ENCODE results near the gene RNF144A.

The RNF144A gene

GRCh38 chr2:7053650-7054265, 136.5 kb downstream of the RNF144A start:
- TF ChIP-seq CEBPB (IDR thresholded peaks at IDR 0.05) (no peak), MAX (IDR thresholded peaks at IDR 0.05) (no peak), REST (IDR thresholded peaks at IDR 0.05; ENCODE audit: low read depth) (no peak), FOXM1 (IDR thresholded peaks at IDR 0.05; ENCODE audit: borderline replicate concordance, low read depth) (no peak), ZBTB7A (IDR thresholded peaks at IDR 0.05; ENCODE audit: low read depth) (no peak), TCF12 (IDR thresholded peaks at IDR 0.05; ENCODE audit: low read depth) (no peak), USF1 (IDR thresholded peaks at IDR 0.05) (no peak), EP300 (IDR thresholded peaks at IDR 0.05; ENCODE audit: borderline replicate concordance) (no peak), TEAD4 (IDR thresholded peaks at IDR 0.05) (no peak), CREB1 (IDR thresholded peaks at IDR 0.05; ENCODE audit: low read depth) (no peak), RAD21 (IDR thresholded peaks at IDR 0.05; ENCODE audit: low read depth) (no peak), YY1 (IDR thresholded peaks at IDR 0.05; ENCODE audit: low read depth) (no peak), EGR1 (IDR thresholded peaks at IDR 0.05) (no peak), TAF1 (IDR thresholded peaks at IDR 0.05; ENCODE audit: low read depth) (no peak), NFIC (IDR thresholded peaks at IDR 0.05) (no peak)

GRCh38 chr2:7057865-7058400, 140.7 kb downstream of the RNF144A start:
- TF ChIP-seq CREB1 (IDR thresholded peaks at IDR 0.05; ENCODE audit: low read depth): no peak

- TF ChIP-seq EGR1 (IDR thresholded peaks at IDR 0.05) (no peak), EP300 (IDR thresholded peaks at IDR 0.05; ENCODE audit: borderline replicate concordance) (no peak), ZBTB7A (IDR thresholded peaks at IDR 0.05; ENCODE audit: low read depth) (no peak), RAD21 (IDR thresholded peaks at IDR 0.05; ENCODE audit: low read depth) (no peak), TAF1 (IDR thresholded peaks at IDR 0.05; ENCODE audit: low read depth) (no peak), CREB1 (IDR thresholded peaks at IDR 0.05; ENCODE audit: low read depth) (no peak), CEBPB (IDR thresholded peaks at IDR 0.05) (no peak), TCF12 (IDR thresholded peaks at IDR 0.05; ENCODE audit: low read depth) (no peak), MAX (IDR thresholded peaks at IDR 0.05) (no peak), USF1 (IDR thresholded peaks at IDR 0.05) (no peak), REST (IDR thresholded peaks at IDR 0.05; ENCODE audit: low read depth) (no peak), TEAD4 (IDR thresholded peaks at IDR 0.05) (no peak), FOXM1 (IDR thresholded peaks at IDR 0.05; ENCODE audit: borderline replicate concordance, low read depth) (no peak), YY1 (IDR thresholded peaks at IDR 0.05; ENCODE audit: low read depth) (no peak), NFIC (IDR thresholded peaks at IDR 0.05) (no peak)
Measured at GRCh38 chr2:7060156-7060555, 142.9 kb downstream of the RNF144A start.

- no peak for TF ChIP-seq FOXM1 (IDR thresholded peaks at IDR 0.05; ENCODE audit: borderline replicate concordance, low read depth)
- no peak for TF ChIP-seq TAF1 (IDR thresholded peaks at IDR 0.05; ENCODE audit: low read depth)
- TF ChIP-seq RAD21 (IDR thresholded peaks at IDR 0.05; ENCODE audit: low read depth): no peak
Measured at GRCh38 chr2:7060631-7061449, 143.6 kb downstream of the RNF144A start.

GRCh38 chr2:7061450-7061789, 144.2 kb downstream of the RNF144A start:
- TF ChIP-seq NFIC (IDR thresholded peaks at IDR 0.05) (no peak), MAX (IDR thresholded peaks at IDR 0.05) (no peak), TCF12 (IDR thresholded peaks at IDR 0.05; ENCODE audit: low read depth) (no peak), REST (IDR thresholded peaks at IDR 0.05; ENCODE audit: low read depth) (no peak), YY1 (IDR thresholded peaks at IDR 0.05; ENCODE audit: low read depth) (no peak), CEBPB (IDR thresholded peaks at IDR 0.05) (no peak)

All from Ishikawa (cell line).